WERI-Rb-1 (cell line): ENCODE measurements around the gene TRIM72.
"Not testable (repeated sequence)": the region's sequence is repeated elsewhere in the genome, so short reads cannot be mapped to it uniquely, and the experiment has no call there.

Source experiments
- DNase-seq: peaks from one replicate; pipeline ENCODE4 v3.0.0-alpha.2; 2020
- H3K27ac ChIP-seq: fragments of 250-450 bp; sonication (Bioruptor Pico); 2 replicates; pipeline ENCODE4 v1.5.1; 2020; ENCODE audit warnings: mild to moderate bottlenecking, moderate library complexity
- H3K27me3 ChIP-seq: fragments of 250-450 bp; sonication (Bioruptor Pico); 2 replicates; pipeline ENCODE4 v1.5.1; 2021; ENCODE audit warnings: mild to moderate bottlenecking, low read depth, moderate library complexity; ENCODE audit not compliant: insufficient read depth, severe bottlenecking
- H3K36me3 ChIP-seq: fragments of 250-450 bp; sonication (Bioruptor Pico); 2 replicates; pipeline ENCODE4 v1.5.1; 2020; ENCODE audit warnings: mild to moderate bottlenecking, moderate library complexity
- H3K4me3 ChIP-seq: 2 replicates; pipeline ENCODE4 v1.5.1; 2011; ENCODE audit warnings: low read depth, mild to moderate bottlenecking, control low read depth, low read length
- H3K9me3 ChIP-seq: fragments of 250-450 bp; sonication (Bioruptor Pico); 2 replicates; pipeline ENCODE4 v1.5.1; 2021; ENCODE audit warnings: mild to moderate bottlenecking, moderate library complexity; ENCODE audit not compliant: severe bottlenecking
- TF ChIP-seq, protein P1 (sequence below): IDR thresholded peaks from 2 replicates; pipeline ENCODE4 v1.5.1; 2011; ENCODE audit warnings: low read depth, mild to moderate bottlenecking, control low read depth, inconsistent platforms, low read length

The TRIM72 gene, protein sequence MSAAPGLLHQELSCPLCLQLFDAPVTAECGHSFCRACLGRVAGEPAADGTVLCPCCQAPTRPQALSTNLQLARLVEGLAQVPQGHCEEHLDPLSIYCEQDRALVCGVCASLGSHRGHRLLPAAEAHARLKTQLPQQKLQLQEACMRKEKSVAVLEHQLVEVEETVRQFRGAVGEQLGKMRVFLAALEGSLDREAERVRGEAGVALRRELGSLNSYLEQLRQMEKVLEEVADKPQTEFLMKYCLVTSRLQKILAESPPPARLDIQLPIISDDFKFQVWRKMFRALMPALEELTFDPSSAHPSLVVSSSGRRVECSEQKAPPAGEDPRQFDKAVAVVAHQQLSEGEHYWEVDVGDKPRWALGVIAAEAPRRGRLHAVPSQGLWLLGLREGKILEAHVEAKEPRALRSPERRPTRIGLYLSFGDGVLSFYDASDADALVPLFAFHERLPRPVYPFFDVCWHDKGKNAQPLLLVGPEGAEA

DNA sequence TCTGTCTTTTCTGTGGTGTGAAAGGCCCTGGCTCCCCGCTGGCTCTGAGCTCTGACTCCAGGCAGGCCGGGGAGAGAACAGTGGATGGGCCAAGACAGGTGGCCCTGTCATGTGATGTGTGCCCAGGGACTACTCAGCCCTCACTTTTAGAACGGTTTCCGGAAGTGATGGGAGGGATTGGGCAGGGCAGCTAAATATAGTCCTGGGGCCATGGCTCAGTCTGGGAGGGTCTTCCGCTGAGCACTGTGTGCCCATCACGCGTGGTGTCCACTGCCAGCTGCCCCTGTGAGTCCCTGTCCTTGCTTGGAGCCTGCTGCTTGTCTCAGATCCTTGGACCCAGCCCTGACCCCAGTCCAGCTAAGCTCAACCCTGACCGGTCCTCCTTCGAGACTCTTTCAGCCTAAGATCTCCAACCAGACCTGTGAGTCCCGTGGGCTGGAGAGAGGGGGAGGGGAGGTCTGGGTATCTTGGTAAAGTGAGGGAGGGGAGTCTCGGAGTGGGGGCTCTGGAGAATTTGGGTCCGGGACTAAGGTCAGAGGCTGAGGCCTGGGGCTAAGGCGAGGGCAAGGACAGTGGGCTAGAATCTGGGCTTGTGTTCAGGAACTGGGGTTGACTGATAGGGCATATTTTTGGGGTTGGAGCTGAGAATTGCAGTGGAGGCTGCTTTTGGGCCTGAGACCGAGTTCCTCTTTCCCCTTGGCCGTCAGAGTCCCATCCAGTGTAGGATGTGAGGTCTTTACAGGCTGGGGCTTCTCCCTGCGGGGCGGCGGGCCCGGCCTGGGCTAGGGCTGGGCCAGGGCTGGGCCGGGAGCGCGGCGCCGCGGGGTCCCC, at the start of gene TRIM72:
Gene TRIM72, plus strand, starts transcription at position 243 of the 831 bp plus-strand sequence. CDS start 620 bp downstream, outside the sequence.
- TF ChIP-seq, protein P1, sequence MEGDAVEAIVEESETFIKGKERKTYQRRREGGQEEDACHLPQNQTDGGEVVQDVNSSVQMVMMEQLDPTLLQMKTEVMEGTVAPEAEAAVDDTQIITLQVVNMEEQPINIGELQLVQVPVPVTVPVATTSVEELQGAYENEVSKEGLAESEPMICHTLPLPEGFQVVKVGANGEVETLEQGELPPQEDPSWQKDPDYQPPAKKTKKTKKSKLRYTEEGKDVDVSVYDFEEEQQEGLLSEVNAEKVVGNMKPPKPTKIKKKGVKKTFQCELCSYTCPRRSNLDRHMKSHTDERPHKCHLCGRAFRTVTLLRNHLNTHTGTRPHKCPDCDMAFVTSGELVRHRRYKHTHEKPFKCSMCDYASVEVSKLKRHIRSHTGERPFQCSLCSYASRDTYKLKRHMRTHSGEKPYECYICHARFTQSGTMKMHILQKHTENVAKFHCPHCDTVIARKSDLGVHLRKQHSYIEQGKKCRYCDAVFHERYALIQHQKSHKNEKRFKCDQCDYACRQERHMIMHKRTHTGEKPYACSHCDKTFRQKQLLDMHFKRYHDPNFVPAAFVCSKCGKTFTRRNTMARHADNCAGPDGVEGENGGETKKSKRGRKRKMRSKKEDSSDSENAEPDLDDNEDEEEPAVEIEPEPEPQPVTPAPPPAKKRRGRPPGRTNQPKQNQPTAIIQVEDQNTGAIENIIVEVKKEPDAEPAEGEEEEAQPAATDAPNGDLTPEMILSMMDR, result no peak
- H3K36me3 ChIP-seq, result no peaks in the 10 kb centered on the region
- DNase-seq, result no peak
- no peaks in the 10 kb centered on the region for H3K9me3 ChIP-seq
- H3K27me3 ChIP-seq, result peaks cover 54% of the 10 kb centered on the region
- no peak within 1 kb of the TSS for H3K4me3 ChIP-seq
- no peak within 1 kb of the TSS for H3K27ac ChIP-seq

DNA sequence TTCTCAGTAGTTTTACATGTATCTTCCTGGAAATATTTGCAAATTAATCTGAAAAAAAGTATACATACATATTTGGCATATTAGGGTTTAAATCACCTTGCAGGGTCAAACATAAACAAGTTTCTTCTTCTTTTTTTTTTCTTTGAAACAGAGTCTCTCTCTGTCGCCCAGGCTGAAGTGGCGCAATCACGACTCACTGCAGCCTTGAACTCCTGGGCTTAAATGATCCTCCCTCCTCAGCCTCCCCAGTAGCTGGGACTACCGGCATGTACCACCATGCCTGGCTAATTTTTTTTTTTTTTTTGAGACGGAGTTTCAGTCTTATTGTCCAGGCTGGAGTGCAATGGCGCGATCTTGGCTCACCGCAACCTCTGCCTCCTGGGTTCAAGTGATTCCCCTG, 46.6 kb upstream of the TRIM72 start:
- no peak for DNase-seq
- TF ChIP-seq, protein P1, result no peak

DNA sequence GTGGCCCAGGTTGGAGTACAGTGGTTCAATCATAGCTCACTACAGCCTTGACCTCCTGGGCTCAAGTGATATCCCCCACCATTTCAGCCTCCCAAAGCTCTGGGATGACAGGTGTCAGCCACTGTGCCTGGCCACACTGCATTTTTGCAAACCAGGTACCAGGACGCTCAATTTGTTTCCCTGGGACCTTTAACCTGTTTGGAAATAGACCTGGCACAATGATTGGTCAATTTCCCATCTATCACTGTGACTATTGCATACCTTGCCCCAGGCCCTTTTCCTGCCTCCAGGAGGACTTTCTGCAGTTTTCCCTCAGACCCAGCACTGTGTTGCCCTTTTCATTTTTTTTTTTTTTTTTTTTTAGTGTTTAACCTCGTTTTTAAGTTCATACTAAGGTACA, 45.1 kb upstream of the TRIM72 start:
- no peak overlapping the region for H3K27ac ChIP-seq
- H3K27me3 ChIP-seq, result no peaks in the 10 kb centered on the region
- no peak for DNase-seq
- H3K9me3 ChIP-seq, result no peaks in the 10 kb centered on the region
- H3K4me3 ChIP-seq, result no peak overlapping the region
- TF ChIP-seq, protein P1, result no peak
- no peaks in the 10 kb centered on the region for H3K36me3 ChIP-seq

More for the DNA sequence above, 46.6 kb upstream of the TRIM72 start:
- H3K27me3 ChIP-seq, result no peaks in the 10 kb centered on the region
- no peaks in the 10 kb centered on the region for H3K9me3 ChIP-seq
- H3K36me3 ChIP-seq, result no peaks in the 10 kb centered on the region
- no peak overlapping the region for H3K27ac ChIP-seq
- no peak overlapping the region for H3K4me3 ChIP-seq

DNA sequence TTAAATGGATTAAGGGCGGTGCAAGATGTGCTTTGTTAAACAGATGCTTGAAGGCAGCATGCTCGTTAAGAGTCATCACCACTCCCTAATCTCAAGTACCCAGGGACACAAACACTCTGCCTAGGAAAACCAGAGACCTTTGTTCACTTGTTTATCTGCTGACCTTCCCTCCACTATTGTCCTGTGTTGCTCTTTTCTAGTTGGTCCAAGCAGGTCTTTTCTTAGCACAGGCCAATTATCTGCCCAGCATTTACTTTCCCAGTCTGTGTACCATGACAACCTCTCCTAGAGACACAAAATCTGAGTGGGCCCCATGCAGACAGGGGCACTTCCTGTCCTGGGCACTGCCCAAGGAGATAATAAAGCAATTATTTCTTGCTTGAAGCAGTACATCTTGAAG, 43.9 kb upstream of the TRIM72 start:
- H3K4me3 ChIP-seq, H3K9me3 ChIP-seq, H3K27me3 ChIP-seq, DNase-seq, H3K36me3 ChIP-seq: not testable (repeated sequence)
- H3K27ac ChIP-seq, result peak overlapping the region; percentile 68

DNA sequence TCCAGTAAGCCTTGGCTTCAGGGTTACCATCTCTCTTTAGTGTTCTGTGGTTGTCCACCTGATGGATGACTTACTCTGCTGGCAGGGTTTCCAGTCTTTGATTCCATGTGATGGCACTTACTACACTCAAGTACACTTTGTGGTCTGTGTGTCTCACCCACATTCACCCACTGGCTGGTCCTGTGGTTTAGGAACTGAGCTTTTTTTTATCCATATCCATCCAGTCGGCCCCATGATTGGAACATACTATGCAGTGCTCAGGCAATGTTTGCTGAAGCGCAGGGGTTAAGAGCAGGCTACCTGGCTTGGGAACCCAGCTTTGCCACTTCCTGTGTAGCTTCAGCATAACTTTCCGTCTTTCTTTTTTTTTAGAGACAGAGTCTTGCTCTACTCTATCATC, 36.8 kb upstream of the TRIM72 start:
- Histone ChIP-seq H3K4me3 (no peak overlapping the region), H3K36me3 (peaks cover 22% of the 10 kb centered on the region), H3K27ac (no peak overlapping the region), H3K27me3 (no peaks in the 10 kb centered on the region), H3K9me3 (no peaks in the 10 kb centered on the region)
- no peak for DNase-seq
- TF ChIP-seq, protein P1, result no peak

DNA sequence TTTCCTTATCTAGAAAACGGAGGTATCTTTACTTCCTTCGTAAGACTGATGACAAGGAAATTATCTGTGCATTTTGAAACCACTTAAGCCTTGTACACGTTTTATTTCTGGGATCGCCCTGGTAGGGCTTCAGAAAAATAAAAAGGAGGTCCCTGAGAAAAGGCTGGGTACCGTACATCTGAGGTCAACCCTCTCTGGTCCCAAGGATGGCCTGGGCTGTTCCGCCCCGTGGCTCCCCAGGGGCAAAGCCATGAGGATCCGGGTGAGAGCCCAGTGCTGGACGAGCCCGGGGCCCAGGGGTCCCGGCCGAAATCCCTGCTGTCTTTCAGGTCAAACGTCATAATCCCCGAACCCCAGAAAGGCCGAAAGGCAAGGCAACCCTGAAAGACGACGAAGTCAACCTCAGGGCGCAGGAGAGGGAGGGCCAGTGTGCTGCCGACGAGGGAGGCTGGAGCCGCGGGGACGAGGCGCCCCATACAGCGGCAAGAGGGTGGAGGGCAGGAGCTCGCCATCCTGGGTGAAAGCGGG, 34.6 kb upstream of the TRIM72 start:
- DNase-seq, result no peak
- Histone ChIP-seq H3K4me3 (peak overlapping the region; percentile 74), H3K27me3 (no peaks in the 10 kb centered on the region), H3K9me3 (no peaks in the 10 kb centered on the region), H3K27ac (peak overlapping the region; percentile 99), H3K36me3 (peaks cover 42% of the 10 kb centered on the region)
- TF ChIP-seq, protein P1, result no peak
